ENCODE measurements around the gene PRR20G. TPM values are rescaled to one million over a fixed set of nuclear protein-coding genes. Genes with fewer than 3 reads are reported as not detected.

PRR20G gene
- total and polyA plus RNA-seq, 2 of the 8 experiments (the other 6 are each of a cell fraction or from before 2014, with no cell fraction given) = 0.24 TPM; not detected in 1

DNA sequence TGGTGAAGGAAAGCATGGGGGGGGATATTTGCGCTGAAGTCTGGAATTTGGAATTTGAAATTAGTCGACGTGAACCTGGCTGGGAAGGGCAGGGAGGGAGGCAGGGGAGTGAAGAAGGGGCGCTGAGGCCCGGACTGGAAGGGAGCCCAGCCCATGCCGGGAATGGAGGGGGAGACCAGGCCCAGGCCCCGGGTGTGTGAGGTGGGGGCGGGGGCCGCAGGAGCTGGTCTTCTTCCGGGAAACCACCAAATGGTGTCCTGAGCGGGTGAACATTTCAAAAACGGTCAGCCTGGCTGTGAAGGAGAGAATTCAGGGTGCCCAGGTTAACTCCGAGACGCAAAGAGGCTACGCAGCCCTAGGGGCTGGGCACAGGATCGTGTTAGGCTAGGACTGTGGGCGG is 497 bp upstream of the PRR20G start:
- Histone ChIP-seq H4K20me1 (replicated peaks in 1 of 2; ENCODE audit: control insufficient read depth in 1 of 2, insufficient read depth in 2 of 2, low read length in 2 of 2) (peaks cover 0 to 1% of the 10 kb centered on the region in 2 experiments), H2AFZ (ENCODE audit: low read length) (peak overlapping the region; percentile 81), H3K36me3 (ENCODE audit: control insufficient read depth in 2 of 4, insufficient read depth in 4 of 4, low read length in 3 of 4) (no peaks in the 10 kb centered on the region), H3K79me1 (ENCODE audit: low read depth, low read length) (no peaks in the 10 kb centered on the region), H3K27ac (ENCODE audit: low read depth, low read length) (no peak overlapping the region), H3K18ac (ENCODE audit: extremely low read depth, low read length) (no peak overlapping the region), H3K14ac (ENCODE audit: insufficient read length) (no peak overlapping the region), H3K9me3 (ENCODE audit: insufficient read depth in 2 of 2, low read depth in 1 of 2, low read length in 1 of 2) (peaks cover 4 to 5% of the 10 kb centered on the region in 2 experiments), H3K4me3 (ENCODE audit: extremely low read depth in 1 of 4, insufficient read depth in 2 of 4, low read depth in 3 of 4, low read length in 4 of 4) (no peak overlapping the region), H3K9ac (replicated peaks in 1 of 4; ENCODE audit: extremely low read depth in 1 of 4, low read depth in 3 of 4, low read length in 3 of 4) (no peak overlapping the region), H3K79me2 (ENCODE audit: control insufficient read depth in 1 of 2, insufficient read depth in 2 of 2, low read length in 2 of 2) (no peaks in the 10 kb centered on the region), H4K91ac (replicated peaks; ENCODE audit: insufficient read length, low read length) (no peak overlapping the region), H3K27me3 (replicated peaks in 1 of 4; ENCODE audit: control insufficient read depth in 3 of 4, extremely low read depth in 1 of 4, insufficient read depth in 3 of 4, low read length in 3 of 4) (no peaks in the 10 kb centered on the region), H2AK5ac (ENCODE audit: low read depth, low read length) (no peak overlapping the region), H2BK120ac (replicated peaks; ENCODE audit: low read depth, low read length) (no peak overlapping the region), H2BK5ac (ENCODE audit: low read depth, low read length) (no peak overlapping the region), H2BK15ac (ENCODE audit: low read length) (no peak overlapping the region), H3K4me1 (replicated peaks in 1 of 4; ENCODE audit: control insufficient read depth in 3 of 4, insufficient read depth in 4 of 4, low read length in 3 of 4) (no peaks in the 10 kb centered on the region), H4K8ac (ENCODE audit: extremely low read depth, insufficient read depth, low read length) (no peak overlapping the region), H4K5ac (ENCODE audit: insufficient read length, low read depth, low read length) (no peak overlapping the region), H2BK12ac (ENCODE audit: low read depth, low read length) (no peak overlapping the region), H3K4ac (replicated peaks; ENCODE audit: insufficient read length, low read depth, low read length) (no peak overlapping the region), H3K23me2 (ENCODE audit: low read depth, low read length) (no peaks in the 10 kb centered on the region), H3K4me2 (ENCODE audit: insufficient read depth in 1 of 2, low read depth in 2 of 2, low read length in 2 of 2) (no peak overlapping the region), H2BK20ac (ENCODE audit: low read length) (no peak overlapping the region), H3K56ac (replicated peaks; ENCODE audit: insufficient read length, low read depth, low read length) (no peak overlapping the region), H3K23ac (ENCODE audit: insufficient read length) (no peak overlapping the region)
- 92% methylated on average over 17 of the region's 17 CpGs; no CpG with 5 or more reads in 1 of the 2 experiments for WGBS, 2 experiments (ENCODE audit: extremely low coverage in 1 of 2, insufficient coverage in 1 of 2, insufficient read length in 1 of 2, insufficient replicate concordance in 2 of 2, low coverage in 1 of 2, low lambda C conversion rate in 2 of 2, missing lambda C conversion rate in 1 of 2)
- DNase-seq (ENCODE audit: low read depth in 1 of 2, low spot score in 2 of 2) (no peak), FAIRE-seq (no peak)
- CTCF ChIA-PET (ENCODE audit: partially characterized antibody) = interaction anchor here (0.8 to 2.5 kb wide), 17 partner anchors 9 to 187 kb away, joined by 3 to 11 read pairs (median 4); no protein-coding TSS in a partner anchor
- POLR2A ChIA-PET (ENCODE audit: partially characterized antibody) = no interaction called here
- TF ChIP-seq EZH2 (IDR thresholded peaks at IDR 0.05; ENCODE audit: low read depth, low read length, severe bottlenecking) (no peak), ATF2 (IDR thresholded peaks at IDR 0.05; ENCODE audit: low read length) (no peak), POLR2A (IDR thresholded peaks at IDR 0.05; ENCODE audit: control extremely low read depth in 1 of 2, low read depth in 2 of 2, low read length in 2 of 2) (no peak), SIRT6 (IDR thresholded peaks at IDR 0.05; ENCODE audit: low read length) (no peak), GTF2F1 (IDR thresholded peaks at IDR 0.05; ENCODE audit: borderline replicate concordance, low read depth, low read length) (no peak), SP1 (IDR thresholded peaks at IDR 0.05; ENCODE audit: low read depth, low read length) (no peak), NANOG (IDR thresholded peaks at IDR 0.05; ENCODE audit: insufficient read depth, low read depth, low read length, poor library complexity, severe bottlenecking) (no peak), BACH1 (IDR thresholded peaks at IDR 0.05; ENCODE audit: low read length) (no peak), SIX5 (IDR thresholded peaks at IDR 0.05; ENCODE audit: low read depth, low read length) (no peak), CEBPB (IDR thresholded peaks at IDR 0.05; ENCODE audit: low read depth, low read length) (no peak), ASH2L (IDR thresholded peaks at IDR 0.05; ENCODE audit: low read length) (no peak), TAF1 (IDR thresholded peaks at IDR 0.05; ENCODE audit: low read depth, low read length) (no peak), SAP30 (IDR thresholded peaks at IDR 0.05; ENCODE audit: insufficient read depth, insufficient replicate concordance, low read length) (no peak), POU5F1 (IDR thresholded peaks at IDR 0.05; ENCODE audit: low read depth, low read length) (no peak), KDM5A (IDR thresholded peaks at IDR 0.05; ENCODE audit: low read length) (no peak)
